GM12892 (cell line): ENCODE data around the gene SNORC.

Experiments used
- DNase-seq: peaks from one replicate; pipeline ENCODE4 v3.0.0; 2011; ENCODE audit not compliant: insufficient read length
- FAIRE-seq: peaks from 2 replicates; lab custom pipeline; 2011; peaks lifted over from hg19 to GRCh38; lab: Jason Lieb, UNC
- POLR2A ChIP-seq: IDR thresholded peaks from 2 replicates; pipeline ENCODE4 v1.6.1; 2011; ENCODE audit warnings: low read depth, low read length, control low read depth
- POLR2AphosphoS5 ChIP-seq: IDR thresholded peaks from 2 replicates; pipeline ENCODE4 v1.6.1; 2011; ENCODE audit warnings: low read depth, low read length, control low read depth
- TAF1 ChIP-seq: IDR thresholded peaks from 2 replicates; pipeline ENCODE4 v1.6.1; 2011; ENCODE audit warnings: low read depth, mild to moderate bottlenecking, control low read depth, low read length, borderline replicate concordance

SNORC gene

DNA sequence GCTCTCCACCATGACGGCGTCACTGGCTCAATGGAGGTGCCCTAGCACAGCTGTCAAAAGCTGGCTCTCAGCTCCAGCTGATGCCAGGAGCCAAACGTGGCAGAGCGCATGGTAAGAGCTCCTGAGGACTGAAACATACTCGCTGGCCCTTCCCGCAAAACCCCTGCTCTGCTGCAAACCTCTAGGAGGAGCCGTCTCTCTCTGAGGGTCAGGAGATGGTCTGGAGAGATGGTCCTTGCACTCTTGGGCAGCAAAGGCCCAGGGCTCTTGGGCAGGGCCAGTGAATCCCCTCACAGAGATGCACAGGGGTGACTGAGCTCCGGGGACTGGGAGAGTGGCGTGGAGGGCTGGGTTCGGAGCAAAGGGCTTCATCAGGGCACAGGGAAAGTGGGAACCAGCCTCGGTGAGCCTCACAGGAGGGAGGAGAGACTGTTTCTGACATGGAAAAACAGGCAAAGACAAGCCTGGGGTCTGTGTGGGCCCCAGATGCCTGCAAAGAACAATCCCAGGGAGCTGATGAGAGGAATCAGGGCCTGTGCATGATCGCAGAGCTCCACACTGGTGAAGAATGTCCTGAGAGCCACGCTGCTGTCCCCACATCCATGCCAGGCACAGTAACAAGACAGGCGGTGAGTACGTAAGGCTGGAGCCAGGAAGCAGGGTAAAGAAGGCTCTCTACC lies 17.2 kb downstream of the SNORC start:
- no peak for FAIRE-seq
- peak; percentile 12 for DNase-seq
- TF ChIP-seq TAF1: no peak
- no peak for TF ChIP-seq POLR2AphosphoS5
- no peak for TF ChIP-seq POLR2A

- DNase-seq (peak; percentile 0), FAIRE-seq (no peak)
- TF ChIP-seq POLR2AphosphoS5 (no peak), TAF1 (no peak), POLR2A (no peak)
Measured at GRCh38 chr2:232888099-232888836, 18.2 kb downstream of the SNORC start.

- TF ChIP-seq POLR2AphosphoS5: no peak
- no peak for TF ChIP-seq TAF1
- no peak for TF ChIP-seq POLR2A
- FAIRE-seq: no peak
- DNase-seq: peak; percentile 6
Measured at GRCh38 chr2:232888839-232889529, 18.9 kb downstream of the SNORC start.

- TF ChIP-seq POLR2A: no peak
- TF ChIP-seq POLR2AphosphoS5: no peak
- no peak for TF ChIP-seq TAF1
- FAIRE-seq: no peak
Measured at GRCh38 chr2:232889876-232890401, 19.9 kb downstream of the SNORC start.

DNA sequence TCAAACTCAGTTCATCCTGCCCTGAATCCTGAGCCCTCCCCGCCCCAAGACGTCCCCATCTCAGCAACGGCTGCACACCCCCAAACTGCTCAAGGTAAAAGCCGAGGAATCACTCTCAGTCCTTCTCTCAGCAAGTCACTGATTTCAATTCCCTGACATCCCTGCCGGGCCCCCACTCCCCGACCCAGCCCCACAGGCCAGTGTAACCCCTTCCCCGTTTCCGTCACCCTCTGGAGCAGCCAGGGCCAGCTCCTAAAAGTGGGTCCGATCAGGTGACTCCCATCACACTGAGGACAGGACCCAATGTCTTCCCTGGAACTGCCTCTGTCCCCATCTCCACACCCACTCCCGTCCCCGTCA lies 20.5 kb downstream of the SNORC start:
- FAIRE-seq: no peak

More at GRCh38 chr2:232889876-232890401, 19.9 kb downstream of the SNORC start:
- DNase-seq: peak; percentile 2

GRCh38 chr2:232890896-232891601 lies 21.0 kb downstream of the SNORC start:
- FAIRE-seq (no peak), DNase-seq (peak; percentile 15)
- TF ChIP-seq POLR2A: no peak
- no peak for TF ChIP-seq POLR2AphosphoS5
- no peak for TF ChIP-seq TAF1

More for the DNA sequence above, 20.5 kb downstream of the SNORC start:
- peak; percentile 1 for DNase-seq
- TF ChIP-seq POLR2A (no peak), TAF1 (no peak), POLR2AphosphoS5 (no peak)

DNA sequence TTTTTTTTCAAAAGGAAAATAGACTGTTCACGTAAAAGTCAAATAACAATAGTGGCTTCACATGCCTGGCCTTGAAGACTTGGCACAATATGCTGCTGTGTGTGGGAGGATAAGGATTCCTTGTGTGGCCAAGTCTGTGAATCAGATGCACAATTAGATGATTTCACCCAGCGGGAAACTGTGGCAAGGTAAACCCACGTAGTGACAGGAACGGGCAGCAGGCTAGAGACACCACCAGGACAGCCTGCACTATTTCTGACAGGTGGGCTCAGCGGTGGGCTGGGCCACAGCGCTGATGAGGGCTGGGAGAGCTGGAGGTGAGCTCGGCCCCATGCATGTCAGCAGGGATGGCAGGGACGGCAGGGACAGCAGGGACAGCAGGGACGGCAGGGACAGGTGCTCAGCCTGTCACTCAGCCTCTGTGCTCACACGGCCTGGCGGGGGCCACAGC lies 21.6 kb downstream of the SNORC start:
- TF ChIP-seq POLR2AphosphoS5: no peak
- no peak for TF ChIP-seq POLR2A
- no peak for TF ChIP-seq TAF1
- peak; percentile 1 for DNase-seq
- FAIRE-seq: no peak

DNA sequence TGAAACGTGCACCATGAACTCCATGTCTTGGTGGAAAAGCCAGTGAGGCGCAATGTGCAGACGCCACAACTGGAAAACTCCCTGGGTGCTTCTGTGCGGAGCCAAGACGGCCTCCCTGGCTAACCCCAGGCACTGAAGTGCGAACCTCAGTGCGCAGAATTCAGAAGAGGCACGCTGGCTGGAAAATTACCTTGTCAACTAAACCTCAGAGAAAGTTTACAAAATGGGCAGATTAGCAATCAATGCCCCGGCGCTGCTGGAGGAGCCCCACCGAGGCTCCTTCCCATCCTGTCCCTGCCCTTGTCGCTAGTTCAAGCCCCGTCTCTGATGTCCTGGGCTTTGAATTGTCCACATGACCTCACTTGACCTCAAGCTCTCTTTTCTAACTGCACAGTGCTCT lies 22.2 kb downstream of the SNORC start:
- no peak for TF ChIP-seq TAF1
- TF ChIP-seq POLR2AphosphoS5: no peak
- DNase-seq (peak; percentile 10), FAIRE-seq (no peak)

- FAIRE-seq (no peak), DNase-seq (peak; percentile 3)
- no peak for TF ChIP-seq POLR2AphosphoS5
- TF ChIP-seq TAF1: no peak
- TF ChIP-seq POLR2A: no peak
Measured at GRCh38 chr2:232892843-232893242, 22.8 kb downstream of the SNORC start.

DNA sequence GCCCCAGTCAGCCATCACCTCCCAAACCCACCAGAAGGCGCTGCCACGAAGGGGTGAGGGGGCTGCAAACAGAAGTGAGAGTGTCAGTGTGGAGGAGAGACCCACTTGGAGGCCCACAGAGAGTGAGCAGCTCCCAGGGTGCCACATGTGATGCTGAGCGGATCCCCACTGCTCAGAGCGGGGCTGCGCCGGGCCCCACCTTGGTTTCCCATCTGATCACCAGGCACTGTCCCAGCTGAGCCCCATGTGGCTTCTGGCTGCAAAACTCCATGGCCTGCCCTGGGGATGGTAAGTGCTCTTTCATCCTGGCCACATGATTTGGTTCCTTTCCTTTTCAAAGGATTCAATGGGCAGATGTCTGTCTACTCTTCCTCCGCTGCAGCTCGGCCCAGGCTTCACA lies 23.8 kb downstream of the SNORC start:
- FAIRE-seq (no peak), DNase-seq (peak; percentile 10)
- no peak for TF ChIP-seq TAF1
- no peak for TF ChIP-seq POLR2AphosphoS5
- TF ChIP-seq POLR2A: no peak

- TF ChIP-seq POLR2A: no peak
- no peak for TF ChIP-seq POLR2AphosphoS5
- no peak for TF ChIP-seq TAF1
- no peak for FAIRE-seq
Measured at GRCh38 chr2:232894251-232894650, 24.2 kb downstream of the SNORC start.

More at GRCh38 chr2:232894251-232894650, 24.2 kb downstream of the SNORC start:
- no peak for DNase-seq
